NCI-H2227 (cell line): ENCODE data around the gene CSMD2.

Experiments used
- DNase-seq: peaks from one replicate; lab custom pipeline; 2025; ENCODE audit not compliant: unreplicated experiment; lab: John Stamatoyannopoulos, UW

CSMD2 gene

GRCh38 chr1:33725037-33725436, 440.0 kb downstream of the CSMD2 start:
- no peak for DNase-seq

GRCh38 chr1:33724348-33724747, 440.7 kb downstream of the CSMD2 start:
- no peak for DNase-seq

- DNase-seq = no peak
Observed at GRCh38 chr1:33723251-33723650, 441.8 kb downstream of the CSMD2 start.

GRCh38 chr1:33721301-33721815, 443.7 kb downstream of the CSMD2 start:
- DNase-seq = no peak

GRCh38 chr1:33719771-33720670, 445.0 kb downstream of the CSMD2 start:
- no peak for DNase-seq

- DNase-seq = no peak
Observed at GRCh38 chr1:33719326-33719725, 445.7 kb downstream of the CSMD2 start.

GRCh38 chr1:33718186-33718585, 446.8 kb downstream of the CSMD2 start:
- DNase-seq = no peak

- DNase-seq = no peak
Observed at GRCh38 chr1:33716976-33717688, 447.9 kb downstream of the CSMD2 start.

- no peak for DNase-seq
Observed at GRCh38 chr1:33715195-33715811, 449.7 kb downstream of the CSMD2 start.

- DNase-seq = no peak
Observed at GRCh38 chr1:33714421-33714820, 450.6 kb downstream of the CSMD2 start.

GRCh38 chr1:33713058-33713877, 451.8 kb downstream of the CSMD2 start:
- no peak for DNase-seq

GRCh38 chr1:33712186-33712585, 452.8 kb downstream of the CSMD2 start:
- no peak for DNase-seq

GRCh38 chr1:33711511-33711910, 453.5 kb downstream of the CSMD2 start:
- no peak for DNase-seq

- DNase-seq = no peak
Observed at GRCh38 chr1:33710967-33711366, 454.1 kb downstream of the CSMD2 start.

- DNase-seq = no peak
Observed at GRCh38 chr1:33709783-33710718, 455.0 kb downstream of the CSMD2 start.

- DNase-seq = no peak
Observed at GRCh38 chr1:33709174-33709782, 455.8 kb downstream of the CSMD2 start.

GRCh38 chr1:33706634-33707255, 458.3 kb downstream of the CSMD2 start:
- no peak for DNase-seq

GRCh38 chr1:33703464-33703863, 461.6 kb downstream of the CSMD2 start:
- DNase-seq = no peak
